Measurements from ENCODE around the gene ATP6V1B1.
A peak's percentile ranks its signal among the peaks of the same experiment; 100 is the strongest.

Gene ATP6V1B1

DNA sequence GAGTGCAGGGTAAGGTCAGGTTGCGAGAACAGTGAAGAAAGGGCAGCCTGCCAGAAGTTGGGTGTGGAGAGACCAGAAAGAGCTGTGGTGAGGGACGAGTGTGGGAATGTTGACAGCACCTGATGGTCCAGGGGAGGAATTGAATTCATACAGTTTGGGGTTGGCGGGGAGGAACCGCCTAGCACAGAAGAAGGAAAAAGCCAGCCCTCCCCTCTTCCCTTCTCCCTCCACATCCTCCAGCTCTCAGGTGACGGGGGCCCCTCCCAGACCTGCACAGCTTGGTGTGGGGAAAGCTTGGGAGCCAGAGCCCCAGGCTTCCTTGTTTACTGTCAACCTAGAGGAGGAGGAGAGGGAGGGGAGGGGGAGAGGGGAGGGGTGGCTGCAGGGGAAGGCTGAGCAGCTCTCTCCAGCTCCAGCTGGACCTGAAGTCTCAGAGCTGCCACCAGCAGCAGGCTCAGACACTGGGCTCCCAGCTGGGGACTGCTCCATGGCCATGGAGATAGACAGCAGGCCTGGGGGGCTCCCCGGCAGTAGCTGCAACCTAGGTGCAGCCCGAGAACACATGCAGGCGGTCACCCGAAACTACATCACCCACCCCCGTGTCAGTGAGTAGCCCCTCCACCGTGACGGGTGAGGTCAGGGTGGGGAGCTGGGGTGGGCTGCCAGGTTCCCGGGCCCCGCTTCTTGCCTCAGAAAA is at the start of gene ATP6V1B1:
ATP6V1B1 (plus strand) TSS at position 433 of the 697 bp plus-strand sequence; CDS start at position 488, 55 bp downstream.
- no peak for DNase-seq (ENCODE audit: low read depth in 1 of 2, low spot score in 1 of 2)

DNA sequence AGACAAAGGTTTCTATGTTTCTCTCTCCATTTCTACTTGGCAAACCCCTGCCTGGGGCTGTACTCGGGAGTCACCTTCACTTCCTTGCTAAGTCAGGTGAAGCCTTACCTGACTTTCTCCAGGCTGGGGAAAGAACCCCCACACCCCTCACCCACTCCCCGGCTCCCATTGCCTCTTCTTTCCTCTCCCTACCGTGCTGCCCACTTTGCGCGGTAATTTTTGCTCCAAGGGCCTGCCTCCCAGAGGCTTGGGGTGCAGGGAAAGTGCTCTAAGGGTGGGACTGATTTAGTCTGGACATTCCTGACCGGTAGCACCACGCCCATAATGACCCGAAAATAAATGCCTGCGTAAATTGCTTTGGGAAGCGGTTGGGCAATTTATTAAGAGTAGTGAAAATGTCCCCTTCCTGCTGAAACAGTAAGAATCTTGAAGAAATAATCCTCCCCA is 49.1 kb upstream of the ATP6V1B1 start:
- DNase-seq (ENCODE audit: low read depth in 1 of 2, low spot score in 1 of 2) = no peak

DNA sequence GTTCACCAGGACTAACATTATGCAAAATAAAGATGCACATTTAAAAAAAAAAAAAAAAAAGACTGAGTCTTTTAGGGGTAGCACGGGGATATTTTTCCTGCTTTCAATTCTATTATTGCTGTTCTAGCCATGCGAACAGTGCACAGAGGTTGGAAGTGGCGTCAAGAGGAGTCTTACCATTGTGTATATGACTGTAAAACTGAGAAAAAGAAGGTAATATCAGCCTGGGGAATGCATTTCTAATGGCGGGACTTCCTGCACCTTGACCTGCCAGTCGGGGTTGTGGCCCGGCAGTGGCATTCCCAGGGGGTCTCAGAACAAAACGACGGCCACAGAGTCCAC is 48.5 kb upstream of the ATP6V1B1 start:
- DNase-seq (ENCODE audit: low read depth in 1 of 2, low spot score in 1 of 2) = no peak

DNA sequence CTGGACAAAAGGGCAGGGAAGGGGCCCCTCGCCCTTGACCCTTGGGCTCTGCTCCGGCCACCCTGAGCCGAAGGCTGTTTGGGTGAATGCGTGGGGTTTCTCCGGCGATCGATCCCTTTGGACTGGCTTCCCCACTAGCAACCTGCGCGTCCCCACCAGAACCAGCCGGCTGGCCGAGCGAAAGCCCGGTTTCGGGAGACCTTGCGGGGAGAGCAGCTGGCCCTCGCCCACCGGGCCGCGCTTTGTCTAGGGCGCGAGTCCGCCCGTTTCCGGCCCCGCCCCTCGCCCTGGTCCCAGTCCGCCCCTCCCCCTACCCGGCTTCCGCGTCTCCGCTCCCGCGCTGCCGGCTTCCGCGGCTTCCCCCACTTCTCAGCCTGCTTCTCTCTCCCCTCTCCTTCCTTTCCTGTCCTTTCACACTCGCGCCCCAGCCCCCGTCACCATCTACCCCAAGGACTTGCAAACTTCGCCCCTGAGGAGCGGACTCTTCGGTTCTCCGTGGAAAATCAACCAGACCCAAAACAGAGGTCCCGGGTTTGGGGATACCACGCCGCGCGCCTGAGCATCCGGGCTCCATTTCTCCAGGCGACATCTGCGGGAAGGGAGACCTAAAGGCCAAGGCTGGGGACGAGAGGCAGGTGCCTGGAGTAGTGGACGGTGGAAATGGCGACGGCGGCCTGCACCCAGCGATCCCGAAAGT is 48.0 kb upstream of the ATP6V1B1 start:
- peak in 1 of 2 donors; percentile 28 for DNase-seq (ENCODE audit: low read depth in 1 of 2, low spot score in 1 of 2)

DNA sequence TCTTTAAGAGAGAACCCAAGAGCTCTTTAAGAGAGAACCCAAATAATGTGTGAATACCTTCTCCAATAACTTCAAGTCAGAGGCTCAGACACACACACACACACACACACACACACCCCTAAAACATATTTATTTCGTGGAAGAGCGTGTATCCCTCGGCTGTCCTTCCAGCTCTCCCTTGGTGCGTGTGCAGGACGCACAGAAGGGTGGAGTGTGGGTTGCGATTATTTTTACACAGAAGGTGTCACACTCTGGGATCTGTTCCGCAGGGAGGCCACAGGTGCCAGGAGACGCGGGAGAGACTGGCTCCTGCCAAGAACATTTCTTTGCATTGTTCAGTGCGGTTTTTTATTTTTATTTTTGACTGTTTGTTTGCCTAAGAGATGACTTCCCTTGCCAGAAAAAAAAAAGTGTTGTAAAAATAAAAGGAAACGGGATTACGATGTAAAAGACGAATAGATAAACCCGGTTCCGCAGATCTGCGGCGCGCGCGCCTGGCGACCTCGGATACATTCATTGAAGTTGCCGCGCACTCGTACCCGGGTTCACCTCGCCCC is 47.3 kb upstream of the ATP6V1B1 start:
- no peak for DNase-seq (ENCODE audit: low read depth in 1 of 2, low spot score in 1 of 2)

- no peak for DNase-seq (ENCODE audit: low read depth in 1 of 2, low spot score in 1 of 2)
Observed at GRCh38 chr2:70888923-70889715, 46.6 kb upstream of the ATP6V1B1 start.

DNA sequence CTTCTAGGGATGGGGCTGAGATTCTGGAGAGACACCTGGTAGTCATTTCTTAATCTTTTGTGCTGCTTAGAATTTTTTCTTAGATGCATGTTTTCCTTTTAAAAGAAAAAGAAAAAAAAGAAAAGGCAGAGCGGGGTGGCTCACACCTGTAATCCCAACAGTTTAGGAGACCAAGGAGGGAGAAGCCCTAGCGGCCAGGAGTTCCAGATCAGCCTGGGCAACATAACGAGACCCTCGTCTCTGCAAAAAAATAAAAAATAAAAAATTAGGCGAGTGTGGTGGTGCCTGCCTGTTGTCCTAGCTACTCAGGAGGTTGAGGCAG is 46.0 kb upstream of the ATP6V1B1 start:
- DNase-seq (ENCODE audit: low read depth in 1 of 2, low spot score in 1 of 2) = no peak

DNA sequence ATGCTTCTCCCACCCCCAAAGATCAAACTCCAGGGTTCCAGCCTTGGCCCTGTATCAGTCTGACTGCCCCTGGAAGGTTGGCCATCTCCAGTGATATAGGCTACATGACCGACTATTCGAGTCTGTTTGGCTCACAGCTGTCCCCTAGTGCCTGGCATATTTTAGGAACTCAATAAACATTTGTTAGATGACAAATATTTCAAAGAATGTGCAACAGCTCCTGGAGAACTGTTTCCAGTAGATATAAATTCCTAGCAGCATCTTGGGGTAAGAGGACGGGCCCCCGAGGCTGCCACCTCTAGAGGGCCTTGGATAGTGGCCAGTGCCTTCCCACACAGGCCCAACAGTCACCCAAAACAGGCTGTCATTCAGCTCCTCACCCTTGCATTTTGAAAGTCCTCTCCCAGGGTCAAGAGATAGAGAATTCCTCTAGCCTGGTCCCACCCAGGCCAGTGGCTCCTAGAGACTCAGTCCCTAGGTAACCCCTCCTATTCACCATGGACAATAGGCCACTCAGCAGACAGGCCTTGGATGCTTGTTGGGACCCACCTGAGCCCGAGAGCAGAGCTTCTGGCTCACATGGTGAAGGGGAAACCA is 45.1 kb upstream of the ATP6V1B1 start:
- DNase-seq (ENCODE audit: low read depth in 1 of 2, low spot score in 1 of 2) = no peak

- DNase-seq (ENCODE audit: low read depth in 1 of 2, low spot score in 1 of 2) = no peak
Observed at GRCh38 chr2:70891572-70892357, 43.9 kb upstream of the ATP6V1B1 start.

DNA sequence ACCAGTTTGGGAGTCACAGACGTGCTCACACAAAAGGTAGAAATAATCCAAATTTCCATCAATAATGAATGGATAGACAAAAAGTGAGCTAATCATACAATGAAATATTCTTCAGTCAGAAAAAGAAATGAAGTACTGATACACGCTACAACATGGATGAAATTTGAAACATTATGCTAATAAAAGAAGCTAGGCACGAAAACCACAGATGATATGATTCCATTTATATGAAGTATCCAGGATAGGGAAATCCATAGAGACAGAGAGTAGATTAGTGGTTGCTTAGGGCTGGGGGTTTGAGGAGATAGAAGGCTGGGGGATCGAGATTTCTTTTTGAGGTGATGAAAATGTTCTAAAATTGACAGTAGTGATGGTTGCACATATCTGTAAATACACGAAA is 43.0 kb upstream of the ATP6V1B1 start:
- DNase-seq (ENCODE audit: low read depth in 1 of 2, low spot score in 1 of 2) = no peak

- DNase-seq (ENCODE audit: low read depth in 1 of 2, low spot score in 1 of 2) = no peak
Observed at GRCh38 chr2:70893186-70893585, 42.5 kb upstream of the ATP6V1B1 start.

- DNase-seq (ENCODE audit: low read depth in 1 of 2, low spot score in 1 of 2) = no peak
Observed at GRCh38 chr2:70894765-70895164, 40.9 kb upstream of the ATP6V1B1 start.

DNA sequence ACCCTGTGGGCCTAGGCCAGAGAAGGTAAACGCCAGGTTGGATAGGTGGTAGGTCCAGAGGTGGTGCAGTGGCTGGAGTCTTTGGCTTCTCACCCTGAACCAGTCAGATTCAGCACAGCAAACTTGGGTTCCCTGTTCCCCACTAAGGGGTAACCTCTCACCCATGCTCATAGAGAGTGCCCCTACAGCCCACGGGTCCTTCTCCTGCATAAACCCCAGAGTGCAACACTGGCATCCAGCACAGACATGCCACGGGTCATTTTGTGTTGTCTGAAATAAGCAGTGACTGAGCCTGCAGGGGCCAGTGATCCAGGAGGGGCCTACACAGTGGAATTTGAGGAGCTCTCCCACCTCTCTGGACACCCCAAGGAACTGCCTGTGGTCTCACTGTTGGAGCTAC is 40.5 kb upstream of the ATP6V1B1 start:
- no peak for DNase-seq (ENCODE audit: low read depth in 1 of 2, low spot score in 1 of 2)

- DNase-seq (ENCODE audit: low read depth in 1 of 2, low spot score in 1 of 2) = no peak
Observed at GRCh38 chr2:70895998-70896764, 39.5 kb upstream of the ATP6V1B1 start.

DNA sequence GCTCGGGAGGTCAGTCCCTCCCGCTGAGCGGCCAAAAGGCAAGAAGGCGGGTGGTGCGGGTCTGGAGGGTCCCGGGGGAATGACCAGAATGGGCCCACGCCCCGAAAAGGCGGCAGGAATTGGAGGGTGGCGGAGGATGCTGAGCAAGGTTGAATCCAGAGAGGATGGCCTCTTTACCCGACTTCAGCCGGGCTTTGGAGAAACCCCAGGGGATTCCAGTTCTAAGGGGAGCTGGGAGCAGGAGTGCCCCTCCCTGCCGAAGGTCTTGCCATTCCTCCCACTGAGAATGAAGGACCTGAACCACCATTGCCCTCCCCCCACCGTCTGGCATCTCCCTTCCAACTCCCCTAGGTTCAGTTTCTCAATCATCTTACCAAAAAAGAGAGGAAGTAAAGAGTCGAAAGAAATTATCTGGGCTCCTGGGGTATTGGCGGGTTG is 38.9 kb upstream of the ATP6V1B1 start:
- no peak for DNase-seq (ENCODE audit: low read depth in 1 of 2, low spot score in 1 of 2)

GRCh38 chr2:70897203-70897976 is 38.3 kb upstream of the ATP6V1B1 start:
- no peak for DNase-seq (ENCODE audit: low read depth in 1 of 2, low spot score in 1 of 2)

- DNase-seq (ENCODE audit: low read depth in 1 of 2, low spot score in 1 of 2) = no peak
Observed at GRCh38 chr2:70897977-70898226, 37.8 kb upstream of the ATP6V1B1 start.

DNA sequence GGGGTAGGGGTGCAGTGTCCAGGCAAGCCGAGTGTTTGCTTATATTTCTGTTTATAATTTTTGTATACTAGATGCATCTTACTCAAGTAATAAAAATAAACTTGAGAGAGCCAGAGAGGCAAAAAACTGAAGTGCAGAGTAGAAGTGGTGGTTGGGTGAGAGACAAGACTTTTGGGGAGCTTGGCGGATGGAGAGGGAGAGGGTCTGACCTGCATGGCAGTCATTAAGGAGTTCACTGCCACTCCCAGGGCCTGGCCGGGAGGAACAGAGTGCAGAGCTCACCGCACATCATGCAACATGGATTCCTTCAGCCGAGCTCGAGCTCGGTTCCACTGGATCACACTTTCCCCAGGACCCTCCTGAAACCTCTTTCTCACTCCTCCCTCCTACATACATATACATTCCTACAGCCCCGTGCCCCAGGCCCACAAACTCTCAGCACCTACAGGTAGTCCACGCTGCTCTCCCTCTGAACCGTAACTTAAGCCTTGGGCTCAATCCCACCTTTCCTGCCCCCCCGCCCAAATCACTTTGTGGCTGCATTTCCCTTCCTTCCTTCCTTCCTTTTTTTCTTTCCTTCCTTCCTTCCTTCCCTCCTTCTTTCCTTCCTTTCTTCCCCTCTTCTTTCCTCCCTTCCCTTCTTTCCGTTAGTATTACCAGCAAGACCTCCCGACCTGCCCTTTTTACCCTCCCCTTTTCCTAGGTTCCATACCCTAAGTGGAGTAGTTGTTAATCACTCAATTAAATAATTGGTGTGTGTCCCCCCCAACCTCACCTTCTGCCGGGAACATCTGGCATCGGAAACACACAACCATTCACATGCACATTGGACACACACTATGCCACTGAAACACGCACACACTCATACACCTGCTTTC is 37.1 kb upstream of the ATP6V1B1 start:
- DNase-seq (ENCODE audit: low read depth in 1 of 2, low spot score in 1 of 2) = no peak
